IMR-90 (cell line): ENCODE results near the gene KRTAP3-1. TPM values are rescaled to one million over a fixed set of nuclear protein-coding genes. Genes with fewer than 3 reads are reported as not detected.

Source experiments
- ATAC-seq: fragments of 200-7000 bp; cut with Tn5 transposase; 2 replicates; pipeline ENCODE4 v1.9.1; 2020; ENCODE audit warnings: low read depth, mild to moderate bottlenecking, moderate library complexity
- BruUV-seq: library from RNA; stranded (reverse); fragments of 400-500 nt; replicated peaks from 2 replicates; lab custom pipeline; 2021; lab: Mats Ljungman, UMichigan
- CTCF ChIA-PET: fragments of 300-600 bp; formaldehyde crosslinking; extraction: SDS; loops from one replicate; lab custom pipeline; 2021; ENCODE audit warnings: antibody characterized with exemption; lab: Yijun Ruan, JAX
- POLR2A ChIA-PET: fragments of 300-600 bp; sonication (Branson Sonifier 250); formaldehyde crosslinking; loops from one replicate; lab custom pipeline; 2022; ENCODE audit warnings: antibody characterized with exemption; ENCODE audit not compliant: unreplicated experiment; lab: Charles Lee
- DNase-seq: peaks from one replicate; pipeline ENCODE4 v3.0.0; 2013
- H2AFZ ChIP-seq: replicated peaks from 2 replicates; pipeline ENCODE3; 2013; ENCODE audit warnings: low read length, mild to moderate bottlenecking; ENCODE audit not compliant: poor library complexity
- H2AK5ac ChIP-seq: 2 replicates; pipeline ENCODE4 v1.6.1; 2013; ENCODE audit warnings: low read depth, low read length, inconsistent platforms
- H2AK9ac ChIP-seq: replicated peaks from 2 replicates; pipeline ENCODE3; 2013; ENCODE audit warnings: mild to moderate bottlenecking, low read depth, low read length, moderate library complexity; ENCODE audit not compliant: poor library complexity
- H2BK120ac ChIP-seq: 2 replicates; pipeline ENCODE4 v1.6.1; 2013; ENCODE audit warnings: low read depth, low read length, inconsistent platforms
- H2BK15ac ChIP-seq: 3 replicates; pipeline ENCODE4 v1.6.1; 2013; ENCODE audit warnings: low read depth, low read length, inconsistent platforms
- H2BK20ac ChIP-seq: 2 replicates; pipeline ENCODE4 v1.6.1; 2013; ENCODE audit warnings: low read depth, mild to moderate bottlenecking, inconsistent platforms, low read length, moderate library complexity
- H2BK5ac ChIP-seq: 2 replicates; pipeline ENCODE4 v1.6.1; 2013; ENCODE audit warnings: mild to moderate bottlenecking, low read depth, low read length, inconsistent platforms; ENCODE audit not compliant: poor library complexity, severe bottlenecking
- H3K14ac ChIP-seq: replicated peaks from 2 replicates; pipeline ENCODE4 v1.6.1; 2013; ENCODE audit warnings: low read depth, low read length, inconsistent platforms
- H3K18ac ChIP-seq: 2 replicates; pipeline ENCODE4 v1.6.1; 2013; ENCODE audit warnings: low read depth, low read length, control low read depth
- H3K23ac ChIP-seq: 2 replicates; pipeline ENCODE4 v1.6.1; 2013; ENCODE audit warnings: low read depth, low read length, inconsistent platforms
- H3K27ac ChIP-seq: 2 replicates; pipeline ENCODE4 v1.5.1; 2013; ENCODE audit warnings: mild to moderate bottlenecking, control low read depth, low read length; ENCODE audit not compliant: insufficient read depth
- H3K27me3 ChIP-seq: 2 replicates; pipeline ENCODE4 v1.6.1; 2013; ENCODE audit warnings: low read length; ENCODE audit not compliant: control insufficient read depth, insufficient read depth
- H3K36me3 ChIP-seq: 2 replicates; pipeline ENCODE4 v1.6.1; 2013; ENCODE audit warnings: low read length, mixed read lengths; ENCODE audit not compliant: control insufficient read depth, insufficient read depth
- H3K4ac ChIP-seq: 2 replicates; pipeline ENCODE4 v1.6.1; 2013; ENCODE audit warnings: low read depth, low read length, inconsistent platforms
- H3K4me1 ChIP-seq: 2 replicates; pipeline ENCODE4 v1.6.1; 2013; ENCODE audit warnings: low read length, mixed read lengths; ENCODE audit not compliant: control insufficient read depth, insufficient read depth
- H3K4me2 ChIP-seq: 2 replicates; pipeline ENCODE4 v1.6.1; 2013; ENCODE audit warnings: low read depth, mild to moderate bottlenecking, control low read depth, low read length, moderate library complexity
- H3K4me3 ChIP-seq: 2 replicates; pipeline ENCODE4 v1.5.1; 2013; ENCODE audit warnings: low read depth, mild to moderate bottlenecking, control low read depth, low read length, moderate library complexity; ENCODE audit not compliant: insufficient read depth
- H3K56ac ChIP-seq: 2 replicates; pipeline ENCODE4 v1.6.1; 2013; ENCODE audit warnings: low read length, inconsistent platforms; ENCODE audit not compliant: insufficient read depth; ENCODE audit errors: extremely low read depth
- H3K79me1 ChIP-seq, 2 experiments: 2 replicates each; pipeline ENCODE4 v1.6.1; 2013; ENCODE audit warnings: low read length in 2 of 2, inconsistent platforms in 1 of 2, low read depth in 1 of 2
- H3K9ac ChIP-seq: 2 replicates; pipeline ENCODE4 v1.6.1; 2013; ENCODE audit warnings: low read depth, low read length, control low read depth
- H3K9me1 ChIP-seq: 2 replicates; pipeline ENCODE4 v1.6.1; 2013; ENCODE audit warnings: low read length, inconsistent platforms; ENCODE audit not compliant: insufficient read depth
- H3K9me3 ChIP-seq: 2 replicates; pipeline ENCODE4 v1.6.1; 2013; ENCODE audit warnings: low read length; ENCODE audit not compliant: control insufficient read depth, insufficient read depth
- H4K20me1 ChIP-seq: 2 replicates; pipeline ENCODE4 v1.6.1; 2013; ENCODE audit warnings: low read length, inconsistent platforms; ENCODE audit not compliant: insufficient read depth
- H4K5ac ChIP-seq: 2 replicates; pipeline ENCODE4 v1.6.1; 2013; ENCODE audit warnings: mild to moderate bottlenecking, low read depth, low read length, control low read depth
- H4K8ac ChIP-seq, 2 experiments: 2 replicates each; pipeline ENCODE4 v1.6.1; 2013; ENCODE audit warnings: low read depth in 2 of 2, low read length in 2 of 2, control low read depth in 1 of 2, inconsistent platforms in 1 of 2
- H4K91ac ChIP-seq: 2 replicates; pipeline ENCODE4 v1.6.1; 2013; ENCODE audit warnings: low read depth, low read length, inconsistent platforms; ENCODE audit not compliant: insufficient read depth
- MAFK ChIP-seq: IDR thresholded peaks from 2 replicates; pipeline ENCODE4 v1.6.1; 2012; ENCODE audit warnings: low read depth, low read length, improper control_type of control experiment
- RCOR1 ChIP-seq: IDR thresholded peaks from 2 replicates; pipeline ENCODE4 v1.6.1; 2012; ENCODE audit warnings: mild to moderate bottlenecking, low read length, improper control_type of control experiment; ENCODE audit not compliant: insufficient replicate concordance
- WGBS, 2 experiments: methylation state at CpG; one replicate each; pipeline versions ENCODE4 v1.1.5 to v1.1.7; 2013; ENCODE audit warnings: missing lambda C conversion rate in 2 of 2; ENCODE audit not compliant: insufficient read length in 1 of 2; ENCODE audit errors: extremely low coverage in 2 of 2; 5-methylcytosine and 5-hydroxymethylcytosine counted together
- dilution Hi-C: fragments of 300-500 bp; cut with HindIII; formaldehyde crosslinking; loops from one replicate; pipeline ENCODE4 v1.14.3; 2018; ENCODE audit warnings: low sequenced_read_pairs; ENCODE audit not compliant: unreplicated experiment
- in situ Hi-C: fragments of 300-500 bp; cut with MboI; formaldehyde crosslinking; loops from 3 replicates; pipeline ENCODE4 v1.14.3; 2019; ENCODE audit warnings: low sequenced_read_pairs, inconsistent platforms, mixed read lengths
- intact Hi-C: fragments of 100-400 bp; cut with micrococcal nuclease; formaldehyde crosslinking; loops from 2 replicates; pipeline ENCODE4 v1.10.0; 2022
- polyA plus RNA-seq, 3 experiments: library from polyadenylated mRNA; depleted of rRNA; stranded (reverse); fragments of >200 nt; gene quantifications; 2 replicates each; pipeline ENCODE4 v1.2.3, GENCODE V29; 2012; ENCODE audit warnings: low replicate concordance in 1 of 3
- total RNA-seq: library from RNA; depleted of rRNA; stranded (reverse); fragments of >200 nt; gene quantifications from 2 replicates; pipeline ENCODE4 v1.2.3, GENCODE V29; 2012

The KRTAP3-1 gene
- total and polyA plus RNA-seq, 2 of the 4 experiments (the other 2 are of a cell fraction): not detected

- Histone ChIP-seq H3K4me3 (no peak overlapping the region), H2AK9ac (no peak overlapping the region), H2BK15ac (no peak overlapping the region), H2BK20ac (no peak overlapping the region), H3K36me3 (no peaks in the 10 kb centered on the region), H2BK5ac (no peak overlapping the region), H3K18ac (no peak overlapping the region), H2AK5ac (no peak overlapping the region), H3K27me3 (no peaks in the 10 kb centered on the region), H4K5ac (no peak overlapping the region), H3K4me2 (no peak overlapping the region), H2AFZ (no peak overlapping the region), H4K20me1 (no peaks in the 10 kb centered on the region), H3K4me1 (peaks cover 3% of the 10 kb centered on the region; the same call in 1 of the 2 replicates), H3K9me1 (no peaks in the 10 kb centered on the region; the same call in 1 of the 2 replicates), H2BK120ac (no peak overlapping the region), H3K9ac (no peak overlapping the region), H3K4ac (no peak overlapping the region), H3K27ac (no peak overlapping the region), H3K56ac (no peak overlapping the region), H4K91ac (no peak overlapping the region), H3K23ac (no peak overlapping the region), H3K79me1 (no peaks in the 10 kb centered on the region), H3K9me3 (peaks cover 6% of the 10 kb centered on the region), H3K14ac (no peak overlapping the region), H4K8ac (no peak overlapping the region)
- DNase-seq (no peak), ATAC-seq (no peak)
- in situ Hi-C loops (no loop called here), dilution Hi-C loops (no loop called here), intact Hi-C loops (no loop called here)
- TF ChIP-seq RCOR1 (no peak), MAFK (peak; percentile 92)
- CTCF ChIA-PET: no interaction called here
- BruUV-seq: no TSS peak
- POLR2A ChIA-PET: no interaction called here
- no CpG with 5 or more reads among the region's 1 CpG for WGBS, 2 experiments
These were observed 41.3 kb downstream of the KRTAP3-1 start for GRCh38 chr17:40967582-40967981.
